BJ (cell line): ENCODE measurements around the gene ANO10. TPM values are rescaled to one million over a fixed set of nuclear protein-coding genes. Genes with fewer than 3 reads are reported as not detected.
"Not testable (repeated sequence)": the region's sequence is repeated elsewhere in the genome, so short reads cannot be mapped to it uniquely, and the experiment has no call there.

Experiments
- CTCF ChIA-PET: fragments of 350-600 bp; formaldehyde crosslinking; extraction: SDS; loops from one replicate; lab custom pipeline; 2021; ENCODE audit warnings: antibody characterized with exemption, inconsistent platforms; lab: Yijun Ruan, JAX
- POLR2A ChIA-PET: fragments of 300-600 bp; sonication (Branson Sonifier 250); formaldehyde crosslinking; extraction: SDS; loops from one replicate; lab custom pipeline; 2021; ENCODE audit warnings: antibody characterized with exemption; lab: Charles Lee
- DNase-seq: peaks from one replicate; pipeline ENCODE4 v3.0.0-alpha.2; 2011; ENCODE audit warnings: low read depth
- H3K27me3 ChIP-seq: 2 replicates; pipeline ENCODE4 v1.6.0; 2011; ENCODE audit warnings: low read length; ENCODE audit not compliant: control insufficient read depth, insufficient read depth
- H3K36me3 ChIP-seq: 2 replicates; pipeline ENCODE4 v1.5.1; 2011; ENCODE audit warnings: low read length; ENCODE audit not compliant: control insufficient read depth, insufficient read depth
- H3K4me3 ChIP-seq: 2 replicates; pipeline ENCODE4 v1.5.1; 2011; ENCODE audit warnings: low read depth, mild to moderate bottlenecking, control low read depth, low read length
- CTCF ChIP-seq: IDR thresholded peaks from 2 replicates; pipeline ENCODE4 v1.5.1; 2011; ENCODE audit warnings: low read depth, mild to moderate bottlenecking, control low read depth, inconsistent platforms, low read length, moderate library complexity; ENCODE audit not compliant: insufficient read depth
- polyA plus RNA-seq: library from polyadenylated mRNA; depleted of rRNA; stranded (reverse); fragments of >200 nt; gene quantifications from 2 replicates; pipeline ENCODE4 v1.2.3, GENCODE V29; 2011

Gene ANO10
- polyA plus RNA-seq, 1 experiment = 36.6 TPM

- no peak for TF ChIP-seq CTCF
- CTCF ChIA-PET = interaction anchor here (1.0 to 1.4 kb wide), 2 partner anchors 10 to 21 kb away, joined by 3 to 4 read pairs; no protein-coding TSS in a partner anchor
- POLR2A ChIA-PET = no interaction called here
- H3K4me3 ChIP-seq = no peak overlapping the region
- H3K36me3 ChIP-seq = no peaks in the 10 kb centered on the region
- no peaks in the 10 kb centered on the region for H3K27me3 ChIP-seq
- DNase-seq = no peak
These were observed 98.3 kb downstream of the ANO10 start for GRCh38 chr3:43523454-43524053.

- ChIA-PET POLR2A (interaction anchor here (0.6 kb wide), 1 partner anchor 253 kb away, joined by 3 read pairs; no protein-coding TSS in a partner anchor), CTCF (interaction anchor here (1.0 to 1.4 kb wide), 2 partner anchors 9 to 20 kb away, joined by 3 to 4 read pairs; no protein-coding TSS in a partner anchor)
- Histone ChIP-seq H3K4me3 (no peak overlapping the region), H3K27me3 (no peaks in the 10 kb centered on the region), H3K36me3 (no peaks in the 10 kb centered on the region)
- no peak for TF ChIP-seq CTCF
- no peak for DNase-seq
These were observed 99.0 kb downstream of the ANO10 start for GRCh38 chr3:43522727-43523362.

- DNase-seq = no peak
- ChIA-PET POLR2A (no interaction called here), CTCF (interaction anchor here (1.4 kb wide), 1 partner anchor 19 kb away, joined by 4 read pairs; no protein-coding TSS in a partner anchor)
- Histone ChIP-seq H3K36me3 (no peaks in the 10 kb centered on the region), H3K4me3 (no peak overlapping the region), H3K27me3 (no peaks in the 10 kb centered on the region)
- no peak for TF ChIP-seq CTCF
These were observed 99.9 kb downstream of the ANO10 start for GRCh38 chr3:43521941-43522340.

- H3K4me3 ChIP-seq, H3K36me3 ChIP-seq, H3K27me3 ChIP-seq, POLR2A ChIA-PET, DNase-seq: not testable (repeated sequence)
- CTCF ChIA-PET = interaction anchor here (1.0 to 1.7 kb wide), 2 partner anchors 10 to 15 kb away, joined by 4 to 13 read pairs; no protein-coding TSS in a partner anchor
These were observed 103.3 kb downstream of the ANO10 start for GRCh38 chr3:43518515-43518914.

GRCh38 chr3:43515970-43516635, 105.7 kb downstream of the ANO10 start:
- H3K27me3 ChIP-seq = no peaks in the 10 kb centered on the region
- H3K36me3 ChIP-seq = no peaks in the 10 kb centered on the region
- TF ChIP-seq CTCF = no peak
- no peak overlapping the region for H3K4me3 ChIP-seq
- ChIA-PET POLR2A (no interaction called here), CTCF (no interaction called here)
- no peak for DNase-seq
